ENCODE data around the gene TPBGL. TPM values are rescaled to one million over a fixed set of nuclear protein-coding genes. Genes with fewer than 3 reads are reported as not detected.

Gene TPBGL
- polyA plus RNA-seq, 1 donor, result 0.19 TPM

DNA sequence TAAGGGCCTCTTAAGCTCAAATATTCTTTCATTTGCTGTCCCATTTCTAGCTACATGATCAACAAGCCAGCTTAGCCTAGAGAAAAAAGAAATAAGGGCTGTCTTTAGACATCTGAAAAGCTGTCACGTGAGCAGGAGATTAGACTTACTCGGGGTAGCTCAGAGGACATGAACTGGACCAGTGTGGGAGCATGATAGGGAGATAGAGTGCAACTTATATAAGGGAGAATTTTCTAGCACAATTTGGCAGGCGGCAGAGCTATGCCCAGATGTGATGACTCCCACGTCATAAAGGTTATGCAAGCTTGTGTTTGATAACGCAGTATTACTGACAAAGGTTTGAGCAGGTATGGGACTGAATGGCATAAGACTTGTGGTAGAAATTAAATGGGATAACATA is 28.2 kb upstream of the TPBGL start:
- no peak for DNase-seq (ENCODE audit: low read depth)

GRCh38 chr11:75214411-75214821 is 26.2 kb upstream of the TPBGL start:
- DNase-seq (ENCODE audit: low read depth), result peak; percentile 54

GRCh38 chr11:75214843-75215242 is 25.7 kb upstream of the TPBGL start:
- no peak for DNase-seq (ENCODE audit: low read depth)

DNA sequence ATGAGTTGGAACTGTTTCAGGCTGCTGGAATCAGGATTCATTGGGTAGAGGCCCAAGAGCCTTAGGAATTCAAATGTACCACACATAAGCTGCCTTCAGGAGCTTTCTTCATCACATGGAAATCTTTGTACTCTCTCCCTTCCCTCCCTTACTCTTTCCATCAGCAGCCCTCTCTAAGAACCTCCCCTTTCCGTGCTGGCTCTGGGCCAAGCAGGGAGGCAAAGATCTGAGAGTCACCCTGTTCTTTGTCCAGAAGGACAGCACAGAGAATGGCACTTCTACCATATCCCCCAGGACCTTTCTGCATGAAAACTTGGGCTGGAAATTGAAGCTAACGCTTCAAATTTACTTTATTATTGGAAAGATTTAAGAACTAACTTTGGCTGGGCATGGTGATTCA is 20.7 kb upstream of the TPBGL start:
- DNase-seq (ENCODE audit: low read depth), result no peak

GRCh38 chr11:75223954-75224643 is 16.5 kb upstream of the TPBGL start:
- no peak for DNase-seq (ENCODE audit: low read depth)

DNA sequence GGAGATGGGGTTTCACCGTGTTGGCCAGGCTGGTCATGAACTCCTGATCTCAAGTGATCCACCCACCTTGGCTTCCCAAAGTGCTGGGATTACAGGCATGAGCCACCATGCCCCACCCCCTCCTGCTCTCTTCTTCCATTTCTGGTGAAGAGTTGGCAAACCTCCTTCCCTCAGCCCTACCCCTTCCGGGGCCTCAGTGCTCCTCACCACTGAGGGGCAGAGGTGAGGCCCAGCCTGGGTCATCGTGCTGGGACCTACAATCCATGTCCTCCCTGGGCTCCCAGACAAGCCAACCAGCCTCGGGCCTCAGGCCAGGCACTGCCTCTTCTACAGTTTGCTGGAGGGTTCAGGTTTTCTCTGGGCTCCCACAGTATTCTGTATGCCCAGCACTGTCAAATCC is 14.8 kb upstream of the TPBGL start:
- no peak for DNase-seq (ENCODE audit: low read depth)

- no peak for DNase-seq (ENCODE audit: low read depth)
Observed at GRCh38 chr11:75229466-75229865, 11.1 kb upstream of the TPBGL start.

GRCh38 chr11:75230621-75231020 is 10.0 kb upstream of the TPBGL start:
- no peak for DNase-seq (ENCODE audit: low read depth)

DNA sequence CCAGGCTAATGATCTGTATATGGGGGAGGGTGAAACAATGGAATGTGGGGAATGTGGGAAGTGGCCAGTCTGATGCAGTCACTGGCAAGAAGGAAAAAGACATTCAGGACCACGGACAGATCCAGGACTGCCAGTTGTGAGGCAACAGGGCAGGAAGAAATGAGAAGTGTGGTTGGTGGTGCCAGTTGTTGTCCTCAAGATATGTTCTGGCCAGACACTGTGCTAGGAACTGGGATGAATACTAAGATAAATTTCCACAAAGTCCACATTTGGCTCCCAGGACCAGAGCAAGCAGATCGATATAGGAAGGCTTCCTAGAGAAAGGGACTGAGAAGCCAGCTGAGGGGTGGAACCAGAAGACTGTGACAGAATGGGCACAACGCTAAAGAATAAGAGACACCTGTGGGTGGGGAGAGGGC is 6.8 kb upstream of the TPBGL start:
- no peak for DNase-seq (ENCODE audit: low read depth)

DNA sequence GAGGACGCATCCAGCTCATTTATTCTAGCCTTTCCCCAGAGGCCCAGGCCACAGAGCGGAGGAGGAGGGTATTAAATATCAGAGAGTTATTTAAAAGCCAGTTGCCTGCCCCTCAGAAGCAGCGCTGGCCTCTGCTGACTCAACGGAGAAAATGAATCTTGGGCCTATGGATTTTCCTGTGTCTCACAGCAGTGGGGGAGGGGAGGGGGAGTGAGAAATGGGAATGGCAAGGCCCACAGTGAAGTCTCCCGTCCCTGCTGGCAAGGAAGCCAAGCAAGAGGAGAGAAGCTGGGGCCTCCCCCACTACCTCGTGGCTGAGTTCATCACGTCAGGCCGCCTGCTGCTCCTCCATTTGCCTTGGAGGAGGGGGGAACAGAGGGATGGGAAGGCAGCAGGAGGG is 4.5 kb upstream of the TPBGL start:
- DNase-seq (ENCODE audit: low read depth), result no peak

DNA sequence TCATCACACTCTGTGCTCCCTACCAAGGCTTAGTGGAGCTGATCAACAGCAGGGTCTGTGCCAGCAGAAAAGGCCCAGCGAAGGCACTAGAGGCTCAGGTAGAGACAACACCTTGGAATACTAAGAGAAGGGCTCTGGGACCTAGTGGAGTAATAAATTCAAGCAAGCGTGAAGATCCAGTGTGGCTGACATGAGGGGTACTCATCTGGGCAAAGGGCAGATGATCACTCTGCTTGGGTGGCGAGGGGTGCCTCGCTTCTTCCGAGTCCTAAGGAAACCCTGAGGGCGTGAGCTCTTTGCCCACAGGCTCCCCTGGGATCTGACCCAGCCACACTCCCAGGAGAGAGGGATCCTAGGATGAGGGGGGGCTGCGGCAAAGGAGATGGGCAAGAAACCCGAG is 3.5 kb upstream of the TPBGL start:
- DNase-seq (ENCODE audit: low read depth), result no peak

GRCh38 chr11:75238595-75239440 is 1.8 kb upstream of the TPBGL start:
- no peak for DNase-seq (ENCODE audit: low read depth)

- no peak for DNase-seq (ENCODE audit: low read depth)
Observed at GRCh38 chr11:75239531-75240290, 863 bp upstream of the TPBGL start.

GRCh38 chr11:75241036-75241905 is 697 bp downstream of the TPBGL start:
- peak; percentile 78 for DNase-seq (ENCODE audit: low read depth)

DNA sequence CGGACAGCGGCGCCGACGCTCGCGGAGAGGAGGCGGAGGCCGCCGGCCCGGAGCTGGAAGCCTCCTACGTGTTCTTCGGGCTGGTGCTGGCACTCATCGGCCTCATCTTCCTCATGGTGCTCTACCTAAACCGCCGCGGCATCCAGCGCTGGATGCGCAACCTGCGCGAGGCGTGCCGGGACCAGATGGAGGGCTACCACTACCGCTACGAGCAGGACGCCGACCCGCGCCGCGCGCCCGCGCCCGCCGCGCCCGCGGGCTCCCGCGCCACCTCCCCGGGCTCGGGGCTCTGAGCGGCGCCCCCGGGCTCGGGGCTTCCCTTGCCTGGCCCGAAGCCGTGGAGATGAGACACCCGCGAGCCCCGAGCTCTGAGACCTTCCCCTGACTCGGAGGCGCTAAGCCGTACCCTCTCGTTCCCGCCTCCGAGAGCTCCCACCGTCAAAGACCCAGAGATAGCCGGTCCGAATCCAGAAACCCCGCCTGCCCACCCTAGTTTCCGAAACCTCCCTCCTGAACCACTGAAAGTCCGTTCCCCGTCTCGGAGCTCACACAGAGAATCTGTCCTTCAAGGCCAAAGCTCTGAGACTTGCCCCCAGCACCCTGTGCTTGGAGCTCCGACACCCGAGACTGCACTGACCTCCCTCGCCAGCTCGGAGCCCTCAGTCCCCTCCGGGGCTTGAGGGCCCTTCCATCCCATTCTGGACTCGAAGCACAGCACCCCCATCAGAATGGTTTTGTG is 1.5 kb downstream of the TPBGL start:
- no peak for DNase-seq (ENCODE audit: low read depth)

DNA sequence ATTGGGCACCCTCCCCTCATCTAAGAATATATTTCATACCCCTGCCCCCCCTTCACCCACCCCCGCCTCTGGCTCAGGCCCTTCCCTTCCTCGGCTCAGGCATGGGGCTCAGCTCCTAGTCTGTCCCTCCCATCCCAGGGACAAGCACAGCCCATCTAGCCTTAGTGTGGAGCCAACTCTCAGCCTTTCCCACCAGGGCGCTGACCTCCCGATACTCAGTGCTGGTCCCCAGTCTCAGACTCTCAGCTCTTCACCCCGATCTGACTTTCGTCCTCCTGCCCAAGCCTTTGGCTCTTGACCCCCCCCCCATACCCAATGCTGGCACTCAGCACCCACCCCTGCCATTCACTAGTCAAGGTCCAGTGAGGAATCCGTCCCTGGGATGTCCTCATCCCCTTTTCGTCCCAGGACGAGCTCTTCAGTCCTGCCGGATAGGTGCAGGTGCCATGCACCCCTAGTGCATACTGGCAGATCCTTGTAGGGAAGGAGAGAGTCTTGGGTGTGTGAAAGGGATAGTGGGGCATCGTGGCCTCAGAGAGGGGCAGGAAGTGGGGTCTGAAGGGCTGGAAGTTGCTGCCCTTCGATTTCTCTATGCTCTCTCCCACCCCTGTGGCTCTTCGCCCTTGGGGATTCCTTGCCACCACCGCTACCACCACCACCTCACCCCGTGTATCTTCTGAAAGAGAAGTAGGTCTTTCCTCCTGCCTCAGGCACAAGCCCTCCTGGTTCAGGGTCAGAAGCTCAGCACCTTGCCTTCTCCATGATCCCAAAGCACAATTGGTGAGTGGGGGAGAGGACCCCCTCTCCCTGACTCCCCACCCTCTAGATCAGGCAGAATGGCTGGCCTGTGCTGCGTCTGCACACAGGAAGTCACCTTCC is 2.4 kb downstream of the TPBGL start:
- no peak for DNase-seq (ENCODE audit: low read depth)

GRCh38 chr11:75244052-75244814 is 3.7 kb downstream of the TPBGL start:
- DNase-seq (ENCODE audit: low read depth), result no peak

DNA sequence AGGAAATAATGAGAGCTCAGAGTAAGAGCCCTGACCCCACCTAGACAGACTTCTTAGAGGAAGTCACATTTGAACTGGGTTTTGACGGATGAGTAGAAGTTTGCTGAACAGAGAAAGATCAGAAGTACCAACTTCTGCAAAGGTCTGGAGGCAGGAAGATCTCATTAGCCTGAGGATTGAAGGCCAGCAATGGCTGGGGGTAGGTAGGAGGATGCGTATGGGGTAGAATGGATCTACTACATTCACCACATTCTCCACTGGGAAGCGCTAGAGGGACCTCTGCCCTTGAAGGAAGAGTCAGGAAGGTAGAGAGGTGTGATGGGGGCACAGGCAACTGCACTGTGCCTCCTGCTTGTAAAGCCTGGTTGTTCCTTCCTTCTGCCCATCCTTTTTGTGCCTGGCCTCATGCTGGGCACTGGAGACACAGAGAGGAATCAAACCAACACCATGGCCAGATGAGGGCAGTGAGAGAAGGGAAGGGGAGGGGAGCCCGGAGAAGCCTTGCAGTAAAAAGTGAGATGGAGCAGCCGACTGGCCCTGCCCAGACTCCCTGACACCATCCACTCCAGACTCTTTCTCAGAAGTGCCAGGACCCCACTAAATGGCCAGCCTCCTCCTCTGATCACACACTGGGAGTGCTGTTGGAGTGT is 4.9 kb downstream of the TPBGL start:
- DNase-seq (ENCODE audit: low read depth), result no peak

Measured in forelimb muscle (tissue), 1 donor.